CD14-positive monocyte (primary cell): ENCODE data around the gene HSD3B7. TPM values are rescaled to one million over a fixed set of nuclear protein-coding genes. Genes with fewer than 3 reads are reported as not detected.

Source experiments
- DNase-seq, 3 donors: peaks; one replicate each; pipeline ENCODE4 v3.0.0-alpha.2; 2011 to 2022
- H2AFZ ChIP-seq: 2 replicates; pipeline ENCODE4 v1.6.0; 2012; ENCODE audit warnings: mild to moderate bottlenecking, low read depth, low read length, inconsistent platforms; ENCODE audit not compliant: insufficient read depth, poor library complexity, severe bottlenecking
- H3K27ac ChIP-seq, 2 donors: 1 replicate in 1 of 2; 2 replicates in 1 of 2; pipeline ENCODE4 v1.5.1; 2012 to 2013; ENCODE audit warnings: low read length in 2 of 2, control low read depth in 1 of 2, inconsistent platforms in 1 of 2, low read depth in 1 of 2, mild to moderate bottlenecking in 1 of 2
- H3K27me3 ChIP-seq, 2 donors: one replicate each; pipeline versions ENCODE4 v1.6.0 to v1.6.1; 2011 to 2013; ENCODE audit warnings: low read length in 2 of 2; ENCODE audit not compliant: control insufficient read depth in 2 of 2, insufficient read depth in 2 of 2
- H3K36me3 ChIP-seq, 2 donors: replicated peaks in 1 of 2; 1 replicate in 1 of 2; 2 replicates in 1 of 2; pipeline versions ENCODE4 v1.5.1 to v1.6.1; 2012 to 2013; ENCODE audit warnings: low read length in 2 of 2, control low read depth in 1 of 2, inconsistent platforms in 1 of 2, mild to moderate bottlenecking in 1 of 2; ENCODE audit not compliant: insufficient read depth in 2 of 2, control insufficient read depth in 1 of 2
- H3K4me1 ChIP-seq, 2 donors: 1 replicate in 1 of 2; 2 replicates in 1 of 2; pipeline versions ENCODE4 v1.5.1 to v1.6.1; 2012 to 2013; ENCODE audit warnings: low read length in 2 of 2, control low read depth in 1 of 2, inconsistent platforms in 1 of 2, mild to moderate bottlenecking in 1 of 2, moderate library complexity in 1 of 2; ENCODE audit not compliant: insufficient read depth in 2 of 2, control insufficient read depth in 1 of 2
- H3K4me2 ChIP-seq: replicated peaks from 2 replicates; pipeline ENCODE3; 2012; ENCODE audit warnings: low read length, moderate library complexity, mild to moderate bottlenecking; ENCODE audit not compliant: poor library complexity, severe bottlenecking; ENCODE audit errors: extremely low read depth
- H3K4me3 ChIP-seq, 3 experiments: fragments of 200-600 bp in 1 of 3; sonication (generic) in 1 of 3; replicated peaks in 1 of 3; 1 replicate in 2 of 3; 2 replicates in 1 of 3; pipeline ENCODE4 v1.5.1; 2011 to 2013; ENCODE audit warnings: low read length in 3 of 3, mild to moderate bottlenecking in 3 of 3, control low read depth in 2 of 3, low read depth in 2 of 3, inconsistent platforms in 1 of 3, moderate library complexity in 1 of 3
- H3K79me2 ChIP-seq: 2 replicates; pipeline ENCODE4 v1.6.0; 2012; ENCODE audit warnings: mild to moderate bottlenecking, control low read depth, inconsistent platforms, low read length, moderate library complexity; ENCODE audit not compliant: insufficient read depth
- H3K9ac ChIP-seq: 2 replicates; pipeline ENCODE4 v1.6.0; 2017; ENCODE audit warnings: low read length, mild to moderate bottlenecking; ENCODE audit not compliant: insufficient read depth, poor library complexity, severe bottlenecking
- H3K9me3 ChIP-seq, 2 donors: replicated peaks in 1 of 2; 1 replicate in 1 of 2; 2 replicates in 1 of 2; pipeline versions ENCODE4 v1.5.1 to v1.6.1; 2012 to 2013; ENCODE audit warnings: low read length in 2 of 2, control low read depth in 1 of 2; ENCODE audit not compliant: control insufficient read depth in 1 of 2, insufficient read depth in 1 of 2
- H4K20me1 ChIP-seq: 2 replicates; pipeline ENCODE4 v1.6.0; 2012; ENCODE audit warnings: mild to moderate bottlenecking, low read length, control low read depth, moderate library complexity; ENCODE audit not compliant: insufficient read depth
- H3K27ac Mint-ChIP-seq, 7 donors: one replicate each; pipeline ENCODE4 v1.8.0; 2020; ENCODE audit warnings: mild to moderate bottlenecking in 7 of 7, mixed read lengths in 7 of 7, moderate library complexity in 6 of 7, inconsistent platforms in 2 of 7
- H3K27me3 Mint-ChIP-seq, 3 donors: one replicate each; pipeline ENCODE4 v1.8.0; 2021 to 2022; ENCODE audit warnings: low read depth in 3 of 3, mild to moderate bottlenecking in 3 of 3, mixed read lengths in 3 of 3, moderate library complexity in 3 of 3, inconsistent platforms in 1 of 3
- H3K36me3 Mint-ChIP-seq, 2 donors: one replicate each; pipeline ENCODE4 v1.8.0; 2020; ENCODE audit warnings: mixed read lengths in 2 of 2, inconsistent platforms in 1 of 2, mild to moderate bottlenecking in 1 of 2
- H3K4me1 Mint-ChIP-seq: one replicate; pipeline ENCODE4 v1.8.0; 2020; ENCODE audit warnings: mild to moderate bottlenecking, mixed read lengths
- H3K4me3 Mint-ChIP-seq, 2 donors: one replicate each; pipeline ENCODE4 v1.8.0; 2020; ENCODE audit warnings: mild to moderate bottlenecking in 2 of 2, mixed read lengths in 2 of 2, moderate library complexity in 1 of 2
- H3K9me3 Mint-ChIP-seq, 7 donors: one replicate each; pipeline ENCODE4 v1.8.0; 2020 to 2022; ENCODE audit warnings: mixed read lengths in 7 of 7, mild to moderate bottlenecking in 6 of 7, moderate library complexity in 6 of 7, inconsistent platforms in 2 of 7
- WGBS: methylation state at CpG from one replicate; pipeline ENCODE4 v1.1.5; 2013; ENCODE audit warnings: missing lambda C conversion rate; ENCODE audit not compliant: insufficient coverage; 5-methylcytosine and 5-hydroxymethylcytosine counted together
- intact Hi-C, 2 donors: fragments of 100-400 bp; cut with micrococcal nuclease; formaldehyde crosslinking; loops; one replicate each; pipeline versions ENCODE4 v1.15.0 to v1.15.1; 2023
- polyA plus RNA-seq, 3 donors: library from polyadenylated mRNA; depleted of rRNA in 1 of 3; unstranded in 2 of 3; stranded (reverse) in 1 of 3; fragments of 300-500 nt in 2 of 3; fragments of >200 nt in 1 of 3; fragmentation: Illumina TruSeq in 2 of 3; gene quantifications; 1 replicate in 2 of 3; 2 replicates in 1 of 3; pipeline ENCODE4 v1.2.3, GENCODE V29; 2012 to 2021
- TF ChIP-seq, protein P1 (sequence below): fragments of 200-600 bp; IDR thresholded peaks from one replicate; pipeline ENCODE4 v1.8.0; 2022; ENCODE audit warnings: antibody characterized with exemption, mild to moderate bottlenecking

HSD3B7 gene
- polyA plus RNA-seq, 3 donors = 0.89 to 4.3 (median 2.7) TPM

DNA sequence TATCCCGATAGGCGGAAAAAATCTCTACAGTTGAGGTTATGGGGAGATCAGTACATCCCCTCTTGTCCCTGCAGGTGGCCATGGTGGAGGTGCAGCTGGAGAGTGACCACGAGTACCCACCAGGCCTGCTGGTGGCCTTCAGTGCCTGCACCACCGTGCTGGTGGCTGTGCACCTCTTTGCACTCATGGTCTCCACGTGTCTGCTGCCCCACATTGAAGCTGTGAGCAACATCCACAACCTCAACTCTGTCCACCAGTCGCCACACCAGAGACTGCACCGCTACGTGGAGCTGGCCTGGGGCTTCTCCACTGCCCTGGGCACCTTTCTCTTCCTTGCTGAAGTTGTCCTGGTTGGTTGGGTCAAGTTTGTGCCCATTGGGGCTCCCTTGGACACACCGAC, 31.9 kb upstream of the HSD3B7 start:
- Histone ChIP-seq H3K27ac (peak overlapping the region in 1 of 2 donors; percentile 13), H3K4me1 (peaks cover 27 to 36% of the 10 kb centered on the region in 2 donors), H3K4me2 (no peak overlapping the region), H2AFZ (no peak overlapping the region), H3K9ac (no peak overlapping the region), H3K27me3 (no peaks in the 10 kb centered on the region), H3K9me3 (no peaks in the 10 kb centered on the region), H4K20me1 (peaks cover 65% of the 10 kb centered on the region), H3K79me2 (peaks cover 44% of the 10 kb centered on the region), H3K4me3 (no peak overlapping the region), H3K36me3 (peaks cover 9 to 20% of the 10 kb centered on the region in 2 donors)
- Mint-ChIP-seq H3K27me3 (peaks cover 0 to 3% (median 0%) of the 10 kb centered on the region in 3 donors), H3K4me3 (peak overlapping the region in 1 of 2 donors; percentile 52), H3K4me1 (peaks cover 21% of the 10 kb centered on the region), H3K36me3 (peaks cover 2 to 19% of the 10 kb centered on the region in 2 donors), H3K27ac (no peak overlapping the region), H3K9me3 (no peaks in the 10 kb centered on the region)
- DNase-seq = no peak
- 95% methylated on average over 8 of the region's 9 CpGs for WGBS
- TF ChIP-seq, protein P1, sequence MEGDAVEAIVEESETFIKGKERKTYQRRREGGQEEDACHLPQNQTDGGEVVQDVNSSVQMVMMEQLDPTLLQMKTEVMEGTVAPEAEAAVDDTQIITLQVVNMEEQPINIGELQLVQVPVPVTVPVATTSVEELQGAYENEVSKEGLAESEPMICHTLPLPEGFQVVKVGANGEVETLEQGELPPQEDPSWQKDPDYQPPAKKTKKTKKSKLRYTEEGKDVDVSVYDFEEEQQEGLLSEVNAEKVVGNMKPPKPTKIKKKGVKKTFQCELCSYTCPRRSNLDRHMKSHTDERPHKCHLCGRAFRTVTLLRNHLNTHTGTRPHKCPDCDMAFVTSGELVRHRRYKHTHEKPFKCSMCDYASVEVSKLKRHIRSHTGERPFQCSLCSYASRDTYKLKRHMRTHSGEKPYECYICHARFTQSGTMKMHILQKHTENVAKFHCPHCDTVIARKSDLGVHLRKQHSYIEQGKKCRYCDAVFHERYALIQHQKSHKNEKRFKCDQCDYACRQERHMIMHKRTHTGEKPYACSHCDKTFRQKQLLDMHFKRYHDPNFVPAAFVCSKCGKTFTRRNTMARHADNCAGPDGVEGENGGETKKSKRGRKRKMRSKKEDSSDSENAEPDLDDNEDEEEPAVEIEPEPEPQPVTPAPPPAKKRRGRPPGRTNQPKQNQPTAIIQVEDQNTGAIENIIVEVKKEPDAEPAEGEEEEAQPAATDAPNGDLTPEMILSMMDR = no peak
- intact Hi-C loops = loop anchor here in 1 of 2 donors (10.0 kb wide), 1 partner anchor 142 kb away; the partner anchor contains the start of gene VKORC1

- Histone ChIP-seq H3K36me3 (peaks cover 9 to 20% of the 10 kb centered on the region in 2 donors), H3K4me3 (no peak overlapping the region), H3K9ac (no peak overlapping the region), H3K4me2 (no peak overlapping the region), H3K9me3 (no peaks in the 10 kb centered on the region), H3K4me1 (peaks cover 26 to 35% of the 10 kb centered on the region in 2 donors), H3K79me2 (peaks cover 48% of the 10 kb centered on the region), H3K27me3 (no peaks in the 10 kb centered on the region), H2AFZ (no peak overlapping the region), H3K27ac (peak overlapping the region in 1 of 2 donors; percentile 13), H4K20me1 (peaks cover 68% of the 10 kb centered on the region)
- no peaks in the 10 kb centered on the region for H3K9me3 Mint-ChIP-seq
- WGBS = 49% methylated on average over 5 of the region's 15 CpGs
- peak overlapping the region in 1 of 7 donors; percentile 2 for H3K27ac Mint-ChIP-seq
- peaks cover 2 to 19% of the 10 kb centered on the region in 2 donors for H3K36me3 Mint-ChIP-seq
- peak; percentile 38 to 56 (median 49) for DNase-seq
- H3K27me3 Mint-ChIP-seq = peaks cover 0 to 3% (median 0%) of the 10 kb centered on the region in 3 donors
- peaks cover 24% of the 10 kb centered on the region for H3K4me1 Mint-ChIP-seq
- intact Hi-C loops = loop anchor here in 1 of 2 donors (10.0 kb wide), 1 partner anchor 141 kb away; the partner anchor contains the start of gene VKORC1
- TF ChIP-seq, protein P1 = peak; percentile 74
- H3K4me3 Mint-ChIP-seq = peak overlapping the region in 1 of 2 donors; percentile 52
Observed at GRCh38 chr16:30953511-30954124, 31.4 kb upstream of the HSD3B7 start.
